ENCODE results near the gene MRTO4.
"Not testable (repeated sequence)": the region's sequence is repeated elsewhere in the genome, so short reads cannot be mapped to it uniquely, and the experiment has no call there.

Gene MRTO4

GRCh38 chr1:19283891-19284290, 32.3 kb downstream of the MRTO4 start:
- Histone ChIP-seq H3K14ac (ENCODE audit: low read length) (no peak overlapping the region), H2AK5ac (ENCODE audit: low read depth, low read length) (no peak overlapping the region), H2BK5ac (ENCODE audit: low read length) (no peak overlapping the region), H3K27ac (replicated peaks; ENCODE audit: low read length) (no peak overlapping the region), H2AFZ (ENCODE audit: low read length) (no peak overlapping the region), H3K18ac (ENCODE audit: low read length) (no peak overlapping the region), H4K91ac (ENCODE audit: low read depth, low read length, poor library complexity) (no peak overlapping the region), H3K4ac (ENCODE audit: low read length) (no peak overlapping the region), H2BK12ac (ENCODE audit: low read length) (no peak overlapping the region), H3K4me2 (ENCODE audit: insufficient read depth, low read length, poor library complexity, severe bottlenecking) (no peak overlapping the region), H2BK120ac (ENCODE audit: low read depth, low read length) (no peak overlapping the region), H3K4me1 (ENCODE audit: control insufficient read depth in 2 of 2, insufficient read depth in 1 of 2, low read depth in 1 of 2, low read length in 2 of 2) (no peaks in the 10 kb centered on the region), H3K36me3 (replicated peaks in 1 of 2; ENCODE audit: control insufficient read depth in 2 of 2, insufficient read depth in 2 of 2, low read length in 2 of 2) (peaks cover 2 to 12% of the 10 kb centered on the region in 2 donors), H2BK15ac (ENCODE audit: low read length) (no peak overlapping the region), H3K9ac (ENCODE audit: low read depth, low read length, poor library complexity) (no peak overlapping the region), H3K79me1 (ENCODE audit: low read depth, low read length) (no peaks in the 10 kb centered on the region), H4K8ac (ENCODE audit: low read depth, low read length) (no peak overlapping the region), H3K4me3 (ENCODE audit: low read length in 2 of 2) (no peak overlapping the region), H3K27me3 (ENCODE audit: control insufficient read depth in 3 of 3, insufficient read depth in 3 of 3, low read depth in 1 of 3, low read length in 3 of 3) (peaks cover 0 to 3% (median 0%) of the 10 kb centered on the region in 3 experiments), H3K23ac (ENCODE audit: low read depth, low read length, poor library complexity) (no peak overlapping the region), H3K9me3 (replicated peaks in 1 of 2; ENCODE audit: control insufficient read depth in 2 of 2, insufficient read depth in 1 of 2, low read depth in 1 of 2, low read length in 2 of 2) (no peaks in the 10 kb centered on the region)
- no CpG with 5 or more reads among the region's 9 CpGs for WGBS, 2 donors (ENCODE audit: extremely low coverage in 2 of 2, insufficient read length in 2 of 2, insufficient replicate concordance in 1 of 2)
- DNase-seq (ENCODE audit: low spot score) = no peak

- no peak overlapping the region for H3K4me2 ChIP-seq (ENCODE audit: insufficient read depth, low read length, poor library complexity, severe bottlenecking)
- H3K9ac ChIP-seq (ENCODE audit: low read depth, low read length, poor library complexity) = no peak overlapping the region
- WGBS, 2 donors (ENCODE audit: extremely low coverage in 2 of 2, insufficient read length in 2 of 2, insufficient replicate concordance in 1 of 2) = no CpG with 5 or more reads among the region's 8 CpGs
- peaks cover 2 to 12% of the 10 kb centered on the region in 2 donors for H3K36me3 ChIP-seq (replicated peaks in 1 of 2; ENCODE audit: control insufficient read depth in 2 of 2, insufficient read depth in 2 of 2, low read length in 2 of 2)
- no peak overlapping the region for H3K18ac ChIP-seq (ENCODE audit: low read length)
- H2BK120ac ChIP-seq (ENCODE audit: low read depth, low read length) = no peak overlapping the region
- no peaks in the 10 kb centered on the region for H3K9me3 ChIP-seq (replicated peaks in 1 of 2; ENCODE audit: control insufficient read depth in 2 of 2, insufficient read depth in 1 of 2, low read depth in 1 of 2, low read length in 2 of 2)
- no peak overlapping the region for H2AFZ ChIP-seq (ENCODE audit: low read length)
- peaks cover 0 to 6% (median 0%) of the 10 kb centered on the region in 3 experiments for H3K27me3 ChIP-seq (ENCODE audit: control insufficient read depth in 3 of 3, insufficient read depth in 3 of 3, low read depth in 1 of 3, low read length in 3 of 3)
- no peak overlapping the region for H4K8ac ChIP-seq (ENCODE audit: low read depth, low read length)
- no peak overlapping the region for H2BK15ac ChIP-seq (ENCODE audit: low read length)
- no peak overlapping the region for H2BK5ac ChIP-seq (ENCODE audit: low read length)
- no peak overlapping the region for H3K4ac ChIP-seq (ENCODE audit: low read length)
- no peak overlapping the region for H3K14ac ChIP-seq (ENCODE audit: low read length)
- H3K79me1 ChIP-seq (ENCODE audit: low read depth, low read length) = no peaks in the 10 kb centered on the region
- no peak overlapping the region for H3K27ac ChIP-seq (replicated peaks; ENCODE audit: low read length)
- no peaks in the 10 kb centered on the region for H3K4me1 ChIP-seq (ENCODE audit: control insufficient read depth in 2 of 2, insufficient read depth in 1 of 2, low read depth in 1 of 2, low read length in 2 of 2)
- no peak for DNase-seq (ENCODE audit: low spot score)
- H3K23ac ChIP-seq (ENCODE audit: low read depth, low read length, poor library complexity) = no peak overlapping the region
- H2AK5ac ChIP-seq (ENCODE audit: low read depth, low read length) = no peak overlapping the region
- no peak overlapping the region for H2BK12ac ChIP-seq (ENCODE audit: low read length)
- H4K91ac ChIP-seq (ENCODE audit: low read depth, low read length, poor library complexity) = no peak overlapping the region
- no peak overlapping the region for H3K4me3 ChIP-seq (ENCODE audit: low read length in 2 of 2)
These were observed 33.3 kb downstream of the MRTO4 start for GRCh38 chr1:19284881-19285280.

GRCh38 chr1:19285366-19285765, 33.8 kb downstream of the MRTO4 start:
- H3K18ac ChIP-seq (ENCODE audit: low read length); H3K79me1 ChIP-seq (ENCODE audit: low read depth, low read length); H3K27me3 ChIP-seq (ENCODE audit: control insufficient read depth in 3 of 3, insufficient read depth in 3 of 3, low read depth in 1 of 3, low read length in 3 of 3); H3K9ac ChIP-seq (ENCODE audit: low read depth, low read length, poor library complexity); H2BK12ac ChIP-seq (ENCODE audit: low read length); H2BK5ac ChIP-seq (ENCODE audit: low read length); H3K27ac ChIP-seq (replicated peaks; ENCODE audit: low read length); H3K4me1 ChIP-seq (ENCODE audit: control insufficient read depth in 2 of 2, insufficient read depth in 1 of 2, low read depth in 1 of 2, low read length in 2 of 2); H3K14ac ChIP-seq (ENCODE audit: low read length); H3K23ac ChIP-seq (ENCODE audit: low read depth, low read length, poor library complexity); DNase-seq (ENCODE audit: low spot score); H4K8ac ChIP-seq (ENCODE audit: low read depth, low read length); H2AK5ac ChIP-seq (ENCODE audit: low read depth, low read length); H4K91ac ChIP-seq (ENCODE audit: low read depth, low read length, poor library complexity); H2BK120ac ChIP-seq (ENCODE audit: low read depth, low read length); H3K9me3 ChIP-seq (replicated peaks in 1 of 2; ENCODE audit: control insufficient read depth in 2 of 2, insufficient read depth in 1 of 2, low read depth in 1 of 2, low read length in 2 of 2); H2BK15ac ChIP-seq (ENCODE audit: low read length); H3K4me2 ChIP-seq (ENCODE audit: insufficient read depth, low read length, poor library complexity, severe bottlenecking); H2AFZ ChIP-seq (ENCODE audit: low read length); H3K4me3 ChIP-seq (ENCODE audit: low read length in 2 of 2); H3K4ac ChIP-seq (ENCODE audit: low read length): not testable (repeated sequence)
- no CpG with 5 or more reads among the region's 3 CpGs for WGBS, 2 donors (ENCODE audit: extremely low coverage in 2 of 2, insufficient read length in 2 of 2, insufficient replicate concordance in 1 of 2)
- peaks cover 2 to 12% of the 10 kb centered on the region in 2 donors for H3K36me3 ChIP-seq (replicated peaks in 1 of 2; ENCODE audit: control insufficient read depth in 2 of 2, insufficient read depth in 2 of 2, low read length in 2 of 2)

GRCh38 chr1:19285807-19286206, 34.2 kb downstream of the MRTO4 start:
- no CpG with 5 or more reads among the region's 3 CpGs for WGBS, 2 donors (ENCODE audit: extremely low coverage in 2 of 2, insufficient read length in 2 of 2, insufficient replicate concordance in 1 of 2)
- H4K8ac ChIP-seq (ENCODE audit: low read depth, low read length); H3K4ac ChIP-seq (ENCODE audit: low read length); H2BK12ac ChIP-seq (ENCODE audit: low read length); H3K4me1 ChIP-seq (ENCODE audit: control insufficient read depth in 2 of 2, insufficient read depth in 1 of 2, low read depth in 1 of 2, low read length in 2 of 2); H3K18ac ChIP-seq (ENCODE audit: low read length); H2BK15ac ChIP-seq (ENCODE audit: low read length); H2BK120ac ChIP-seq (ENCODE audit: low read depth, low read length); H3K79me1 ChIP-seq (ENCODE audit: low read depth, low read length); H2AK5ac ChIP-seq (ENCODE audit: low read depth, low read length); H3K9me3 ChIP-seq (replicated peaks in 1 of 2; ENCODE audit: control insufficient read depth in 2 of 2, insufficient read depth in 1 of 2, low read depth in 1 of 2, low read length in 2 of 2); H3K27me3 ChIP-seq (ENCODE audit: control insufficient read depth in 3 of 3, insufficient read depth in 3 of 3, low read depth in 1 of 3, low read length in 3 of 3); H2BK5ac ChIP-seq (ENCODE audit: low read length); H3K27ac ChIP-seq (replicated peaks; ENCODE audit: low read length); H3K14ac ChIP-seq (ENCODE audit: low read length); H4K91ac ChIP-seq (ENCODE audit: low read depth, low read length, poor library complexity); DNase-seq (ENCODE audit: low spot score); H3K4me2 ChIP-seq (ENCODE audit: insufficient read depth, low read length, poor library complexity, severe bottlenecking); H3K4me3 ChIP-seq (ENCODE audit: low read length in 2 of 2); H3K9ac ChIP-seq (ENCODE audit: low read depth, low read length, poor library complexity); H3K23ac ChIP-seq (ENCODE audit: low read depth, low read length, poor library complexity); H2AFZ ChIP-seq (ENCODE audit: low read length): not testable (repeated sequence)
- peaks cover 2 to 12% of the 10 kb centered on the region in 2 donors for H3K36me3 ChIP-seq (replicated peaks in 1 of 2; ENCODE audit: control insufficient read depth in 2 of 2, insufficient read depth in 2 of 2, low read length in 2 of 2)
